GM19193 (cell line): ENCODE results near the gene MAGEC2.

Source experiments
- POLR2A ChIP-seq: IDR thresholded peaks from 4 replicates; pipeline ENCODE4 v1.6.1; 2011; ENCODE audit not compliant: insufficient read depth, insufficient read length; ENCODE audit errors: extremely low read depth

The MAGEC2 gene

GRCh38 chrX:142204522-142205433 is at the start of gene MAGEC2:
TSS of gene MAGEC2 (minus strand) at chrX:142205290. CDS start at chrX:142203987, 1,303 bp downstream.
- no peak for TF ChIP-seq POLR2A

DNA sequence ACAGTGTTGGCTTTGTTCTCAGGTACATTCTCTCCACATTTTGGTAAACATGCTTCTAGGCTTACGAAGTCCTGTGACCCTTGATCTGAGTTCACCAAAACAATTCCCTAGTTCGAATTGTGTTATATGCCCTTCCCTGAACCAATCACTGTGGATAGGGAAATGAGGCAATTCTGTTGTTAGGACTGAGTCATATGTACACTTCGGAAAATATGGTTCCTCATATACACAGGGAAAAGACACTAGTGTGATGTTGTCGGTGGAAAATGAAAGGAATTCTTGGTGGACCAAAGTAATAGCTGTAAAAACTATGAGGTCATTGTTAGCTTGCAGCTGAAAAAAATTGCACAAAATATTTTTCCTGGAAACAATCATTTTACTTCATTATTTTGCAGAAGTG is 46.6 kb upstream of the MAGEC2 start:
- TF ChIP-seq POLR2A: no peak

GRCh38 chrX:142251202-142251601 is 46.1 kb upstream of the MAGEC2 start:
- no peak for TF ChIP-seq POLR2A

DNA sequence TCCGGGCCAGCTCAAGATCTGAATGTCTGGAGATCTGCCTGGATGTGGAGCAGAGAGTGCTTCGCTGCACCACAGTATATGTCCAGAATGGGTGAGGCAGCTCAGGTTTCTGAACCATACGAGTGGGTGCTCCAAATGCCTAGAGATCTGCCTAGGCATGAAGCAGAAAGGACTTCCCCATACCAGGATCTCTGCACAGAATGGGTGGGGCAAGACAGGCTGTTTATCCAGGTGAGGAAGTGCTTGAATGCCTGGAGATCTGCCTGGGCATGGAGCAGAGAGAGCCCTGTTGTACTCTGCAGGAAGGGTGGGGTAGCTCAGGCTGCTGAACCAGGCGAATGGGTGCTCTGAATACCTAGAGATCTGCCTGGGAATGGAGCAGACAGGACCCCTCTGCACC is 45.4 kb upstream of the MAGEC2 start:
- no peak for TF ChIP-seq POLR2A

- TF ChIP-seq POLR2A: no peak
Measured at GRCh38 chrX:142249721-142250120, 44.6 kb upstream of the MAGEC2 start.

DNA sequence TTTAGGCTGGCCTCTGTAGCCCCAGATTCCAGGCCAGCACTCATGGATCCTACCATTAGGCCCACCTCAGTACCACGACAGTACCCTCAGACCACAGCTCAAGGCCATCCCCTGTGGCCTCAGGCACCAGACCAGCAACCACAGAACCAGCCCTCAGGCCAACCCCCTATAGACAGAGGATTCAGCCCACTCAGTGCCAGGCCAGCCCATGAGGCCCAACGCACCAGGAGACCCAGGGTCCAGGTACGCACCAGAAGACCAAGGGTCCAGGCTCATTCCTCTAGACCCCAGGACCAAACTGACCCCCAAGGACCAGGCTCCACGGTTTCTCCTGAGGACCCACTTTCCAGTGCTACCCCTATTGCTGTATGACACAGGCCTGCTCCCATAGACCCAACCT is 39.5 kb upstream of the MAGEC2 start:
- no peak for TF ChIP-seq POLR2A

GRCh38 chrX:142238536-142238935 is 33.4 kb upstream of the MAGEC2 start:
- TF ChIP-seq POLR2A: no peak

GRCh38 chrX:142233400-142233799 is 28.3 kb upstream of the MAGEC2 start:
- no peak for TF ChIP-seq POLR2A

GRCh38 chrX:142214081-142214480 is 9.0 kb upstream of the MAGEC2 start:
- TF ChIP-seq POLR2A: no peak

DNA sequence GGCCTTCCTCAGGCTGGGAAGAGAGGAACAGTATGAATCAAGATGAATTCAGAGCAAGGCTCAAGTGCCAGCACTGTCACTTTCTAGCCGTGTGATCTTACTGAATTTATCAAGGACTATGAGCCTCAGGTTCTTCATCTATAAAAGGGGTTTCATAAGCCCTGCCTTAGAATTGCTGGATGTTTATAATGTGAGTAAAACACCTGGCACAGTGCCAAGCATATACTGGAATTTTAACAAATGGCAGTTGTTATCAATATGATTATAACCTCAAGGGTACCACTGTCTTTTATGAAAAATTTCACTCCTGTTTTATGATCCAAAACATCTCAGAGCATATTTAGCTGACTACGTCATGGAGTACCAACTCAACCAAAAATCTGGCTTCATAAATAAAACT is 4.0 kb downstream of the MAGEC2 start:
- TF ChIP-seq POLR2A: no peak

GRCh38 chrX:142186103-142186502 is 19.0 kb downstream of the MAGEC2 start:
- no peak for TF ChIP-seq POLR2A

DNA sequence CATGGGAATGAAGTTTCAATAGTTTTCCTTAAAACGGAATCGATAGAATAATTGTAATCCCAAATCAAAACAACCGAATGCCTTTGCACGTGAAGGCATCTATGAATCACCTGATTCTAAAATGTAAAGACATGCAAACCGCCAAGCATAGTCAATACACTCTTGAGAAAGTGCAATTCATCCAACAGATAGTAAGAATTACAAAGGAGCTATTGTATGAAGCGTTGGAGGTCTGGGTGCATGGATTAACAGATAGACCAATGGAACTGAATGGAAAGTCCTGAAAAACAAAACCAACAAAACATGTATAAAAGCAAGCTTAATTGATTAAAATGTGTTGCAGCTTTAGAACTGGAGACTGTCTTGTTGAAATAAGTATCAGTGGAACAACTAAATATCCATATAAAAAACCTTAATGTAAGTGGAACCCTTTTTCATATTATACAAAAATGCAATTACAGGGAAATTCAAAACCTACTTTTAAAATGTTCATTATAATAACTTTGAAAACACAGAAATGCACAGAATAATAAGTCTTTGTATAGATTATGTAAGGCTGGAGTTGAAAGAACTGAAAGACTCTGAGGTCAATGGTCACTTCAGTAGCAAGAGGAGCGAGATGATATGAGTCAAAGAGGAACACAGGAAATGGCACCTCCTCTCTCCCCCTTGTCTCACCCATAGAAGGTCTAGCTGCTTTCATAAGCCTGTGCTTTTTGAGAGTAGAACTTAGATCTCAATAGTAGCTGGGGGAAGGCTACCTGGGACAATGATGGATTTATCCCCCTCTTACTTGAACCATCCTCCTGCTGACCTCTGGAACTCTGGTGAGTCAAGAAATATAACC is 20.1 kb downstream of the MAGEC2 start:
- no peak for TF ChIP-seq POLR2A

- TF ChIP-seq POLR2A: no peak
Measured at GRCh38 chrX:142156567-142156966, 48.5 kb downstream of the MAGEC2 start.
